Left ventricle myocardium inferior (tissue), 1 donor: Measurements from ENCODE around the gene UBL4B. TPM values are rescaled to one million over a fixed set of nuclear protein-coding genes. Genes with fewer than 3 reads are reported as not detected.

ENCODE experiments used
- DNase-seq: peaks from one replicate; pipeline ENCODE4 v3.0.0-alpha.2; 2020
- H3K27ac ChIP-seq: fragments of 200-600 bp; replicated peaks from 2 replicates; pipeline ENCODE4 v1.8.0; 2021
- H3K27me3 ChIP-seq: fragments of 200-600 bp; 2 replicates; pipeline ENCODE4 v1.8.0; 2021; ENCODE audit warnings: low read depth
- H3K36me3 ChIP-seq: fragments of 200-600 bp; 2 replicates; pipeline ENCODE4 v1.8.0; 2021
- H3K4me1 ChIP-seq: fragments of 200-600 bp; 2 replicates; pipeline ENCODE4 v1.8.0; 2021
- H3K4me3 ChIP-seq: fragments of 200-600 bp; 2 replicates; pipeline ENCODE4 v1.8.0; 2021; ENCODE audit warnings: mild to moderate bottlenecking, moderate library complexity
- H3K9me3 ChIP-seq: fragments of 200-600 bp; replicated peaks from 2 replicates; pipeline ENCODE4 v1.8.0; 2021
- CTCF ChIP-seq: fragments of 200-600 bp; IDR thresholded peaks from 2 replicates; pipeline ENCODE4 v1.8.0; 2021; ENCODE audit warnings: antibody characterized with exemption, mild to moderate bottlenecking, borderline replicate concordance
- intact Hi-C: fragments of 100-400 bp; cut with micrococcal nuclease; formaldehyde crosslinking; loops from one replicate; pipeline ENCODE4 v1.11.0; 2022
- total RNA-seq: library from RNA; stranded (reverse); fragmentation: NEBNext Ultra II Directional; extraction: Animal tissue kit (Norgen Biotek cat#: 25700); gene quantifications from one replicate; pipeline ENCODE4 v1.2.1, GENCODE V29; 2021
- donor health status: DM: no; HTN: yes; CAD: no; lungs with severe emphysema.

Gene UBL4B
- total RNA-seq, 1 donor from 2014 or later: not detected

DNA sequence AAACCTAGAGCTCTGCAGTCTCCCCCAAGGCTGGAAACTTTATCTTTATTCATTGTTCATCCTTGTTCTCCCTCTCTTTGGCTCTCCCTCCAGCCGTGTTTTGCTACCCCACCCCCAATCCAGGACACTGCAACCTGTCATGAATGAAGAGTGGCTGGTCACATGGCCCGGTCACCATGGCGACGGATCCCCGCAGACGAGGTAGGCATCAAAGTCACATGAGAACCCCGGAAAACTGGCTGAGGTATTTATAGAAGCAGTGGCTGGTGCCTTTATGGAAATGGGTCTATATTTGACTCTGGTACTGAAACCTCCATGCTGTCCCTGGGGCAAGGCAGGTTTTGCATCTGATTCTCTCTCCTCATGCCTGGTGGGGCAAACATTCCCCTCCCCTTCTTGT lies 24.7 kb downstream of the UBL4B start:
- Histone ChIP-seq H3K4me1 (peaks cover 6% of the 10 kb centered on the region), H3K36me3 (no peaks in the 10 kb centered on the region), H3K27me3 (peaks cover 69% of the 10 kb centered on the region), H3K9me3 (no peaks in the 10 kb centered on the region), H3K27ac (no peak overlapping the region), H3K4me3 (no peak overlapping the region)
- no peak for TF ChIP-seq CTCF
- intact Hi-C loops: no loop called here
- peak; percentile 42 for DNase-seq

DNA sequence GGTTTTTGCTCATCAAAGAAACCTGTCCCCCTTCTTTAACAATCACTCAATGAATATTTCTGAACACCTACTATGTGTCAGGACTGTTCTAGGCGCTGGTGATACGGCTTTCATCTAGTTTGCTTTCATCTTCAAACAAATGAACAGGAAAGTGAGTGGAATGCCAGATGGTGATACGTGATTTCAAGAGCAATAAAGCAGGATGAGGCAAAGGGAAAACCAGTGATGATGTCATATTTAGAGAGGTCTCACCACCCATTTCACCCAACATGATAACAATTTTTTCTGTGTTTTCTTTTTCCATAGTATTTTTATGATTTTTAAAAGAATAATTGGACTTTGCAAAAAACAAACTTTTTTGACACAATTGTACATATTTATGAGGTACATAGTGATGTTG lies 26.7 kb downstream of the UBL4B start:
- Histone ChIP-seq H3K36me3 (no peaks in the 10 kb centered on the region), H3K4me1 (peaks cover 6% of the 10 kb centered on the region), H3K27ac (no peak overlapping the region), H3K4me3 (no peak overlapping the region), H3K9me3 (no peaks in the 10 kb centered on the region), H3K27me3 (peaks cover 88% of the 10 kb centered on the region)
- intact Hi-C loops: no loop called here
- no peak for DNase-seq
- TF ChIP-seq CTCF: no peak

DNA sequence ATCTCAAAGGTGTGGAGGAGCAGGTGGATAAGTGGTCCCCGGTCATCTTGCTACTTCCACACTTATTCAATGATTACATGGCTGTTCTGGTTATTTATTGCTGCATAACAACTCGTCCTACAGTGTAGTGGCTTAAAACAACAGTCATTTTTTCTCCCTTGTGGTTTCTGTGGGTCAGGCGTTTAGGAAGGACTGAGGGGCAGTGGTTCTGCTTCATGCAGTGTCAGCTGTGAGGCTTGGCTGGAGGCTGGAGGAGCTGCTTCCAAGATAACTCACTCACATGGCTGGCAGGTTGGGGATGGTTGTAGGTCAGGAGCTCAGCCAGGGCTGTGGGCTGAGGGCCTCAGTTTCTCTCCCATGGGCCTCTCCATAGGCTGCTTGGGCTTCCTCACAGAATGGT lies 32.1 kb downstream of the UBL4B start:
- no peaks in the 10 kb centered on the region for H3K36me3 ChIP-seq
- H3K4me1 ChIP-seq: no peaks in the 10 kb centered on the region
- no peak overlapping the region for H3K27ac ChIP-seq
- H3K4me3 ChIP-seq: no peak overlapping the region
- no peaks in the 10 kb centered on the region for H3K9me3 ChIP-seq
- TF ChIP-seq CTCF: no peak
- intact Hi-C loops: no loop called here
- no peak for DNase-seq
- peaks cover 100% of the 10 kb centered on the region for H3K27me3 ChIP-seq

DNA sequence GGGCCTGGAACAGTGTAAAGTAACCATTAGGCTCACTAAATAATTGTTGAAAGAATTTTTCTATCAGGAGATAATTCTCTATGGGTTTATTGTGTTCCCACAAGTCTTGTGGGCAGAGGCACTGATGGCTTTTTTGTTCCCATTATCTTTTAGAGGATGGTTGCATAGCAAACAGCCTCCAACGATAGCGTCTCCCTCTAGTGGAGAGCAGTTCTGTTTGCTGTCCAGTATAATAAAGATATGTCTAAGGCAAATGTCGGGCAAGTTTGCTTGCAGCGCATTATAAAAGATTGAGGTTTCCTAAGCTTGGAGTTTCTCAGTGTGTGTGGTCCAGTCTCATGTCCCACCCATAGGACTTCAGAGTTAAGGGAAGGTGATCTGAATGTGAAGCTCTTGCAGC lies 36.7 kb downstream of the UBL4B start:
- H3K9me3 ChIP-seq: no peaks in the 10 kb centered on the region
- H3K4me1 ChIP-seq: peaks cover 16% of the 10 kb centered on the region
- no peak for DNase-seq
- intact Hi-C loops: no loop called here
- peaks cover 100% of the 10 kb centered on the region for H3K27me3 ChIP-seq
- H3K36me3 ChIP-seq: no peaks in the 10 kb centered on the region
- TF ChIP-seq CTCF: peak; percentile 11
- H3K27ac ChIP-seq: no peak overlapping the region
- no peak overlapping the region for H3K4me3 ChIP-seq

DNA sequence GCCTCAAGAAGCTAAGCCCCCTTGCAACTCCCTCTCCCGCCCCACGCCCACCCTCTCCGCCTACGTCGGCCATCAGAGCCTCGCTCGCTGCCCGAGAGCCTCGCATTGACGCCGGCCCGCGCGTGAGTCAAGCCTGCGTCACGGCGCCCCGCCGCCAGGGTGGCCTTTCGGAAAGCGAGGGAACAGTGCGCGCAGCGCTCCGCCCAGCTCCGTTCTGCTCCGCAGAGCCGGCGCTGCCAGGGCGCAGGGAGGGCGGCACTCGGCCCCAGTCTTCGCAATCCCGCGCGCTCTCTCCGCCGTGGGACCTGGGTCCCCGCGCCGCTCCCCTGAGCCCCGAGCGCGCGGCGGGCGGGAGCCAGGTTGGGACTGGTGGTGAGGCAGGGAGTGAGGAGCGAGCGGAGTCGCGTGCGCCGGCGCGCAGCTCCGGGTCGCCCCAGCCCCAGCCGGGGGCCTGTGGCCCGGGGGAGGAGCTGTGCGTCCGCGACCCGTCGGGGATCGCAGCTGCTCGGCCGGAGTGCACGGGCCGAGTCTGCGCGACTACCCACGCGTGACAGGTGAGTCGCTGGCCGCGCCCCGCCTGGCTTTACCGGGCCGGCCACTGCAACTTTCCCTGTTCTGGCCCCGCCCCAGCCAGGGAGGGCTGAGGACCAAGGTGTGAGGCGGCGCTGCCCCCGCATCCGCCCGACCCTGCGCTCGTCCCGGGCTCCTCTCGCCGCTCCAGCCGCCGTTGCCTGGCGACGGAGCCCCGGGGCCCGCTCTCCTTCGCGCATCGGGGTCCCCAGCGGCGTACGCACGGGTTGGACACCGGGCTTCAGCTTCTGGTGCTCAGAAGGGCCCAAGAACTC lies 38.3 kb downstream of the UBL4B start, which contains the start of gene SLC6A17:
Gene SLC6A17 (plus strand): TSS at position 165 of the 845 bp plus-strand sequence. CDS start 16,436 bp downstream, outside the sequence.
- peaks cover 16% of the 10 kb centered on the region for H3K4me1 ChIP-seq
- H3K27me3 ChIP-seq: peaks cover 100% of the 10 kb centered on the region
- no peaks in the 10 kb centered on the region for H3K9me3 ChIP-seq
- peak; percentile 18 for TF ChIP-seq CTCF
- intact Hi-C loops: no loop called here
- H3K36me3 ChIP-seq: no peaks in the 10 kb centered on the region
- H3K27ac ChIP-seq: no peak within 1 kb of the TSS
- no peak for DNase-seq
- H3K4me3 ChIP-seq: peak within 1 kb of the TSS; percentile 55
